H1 (cell line): ENCODE data around the gene NR0B2. TPM values are rescaled to one million over a fixed set of nuclear protein-coding genes. Genes with fewer than 3 reads are reported as not detected.

Experiments
- CTCF ChIA-PET: fragments of 300-600 bp; sonication (Branson Sonifier 250); formaldehyde crosslinking; loops from one replicate; lab custom pipeline; 2021; ENCODE audit not compliant: partially characterized antibody; lab: Charles Lee
- POLR2A ChIA-PET: fragments of 300-600 bp; sonication (Branson Sonifier 250); formaldehyde crosslinking; loops from one replicate; lab custom pipeline; 2021; ENCODE audit warnings: inconsistent platforms; ENCODE audit not compliant: partially characterized antibody; lab: Charles Lee
- DNase-seq, 2 experiments: peaks; one replicate each; pipeline versions ENCODE4 v3.0.0 to v3.0.0-alpha.2; 2010 to 2022; ENCODE audit warnings: low spot score in 2 of 2, low read depth in 1 of 2, mixed read lengths in 1 of 2
- FAIRE-seq: peaks from 2 replicates; lab custom pipeline; 2011; peaks lifted over from hg19 to GRCh38; lab: Jason Lieb, UNC
- H2AFZ ChIP-seq: 2 replicates; pipeline ENCODE4 v1.8.1; 2012; ENCODE audit warnings: low read length, inconsistent platforms
- H2AK5ac ChIP-seq: 2 replicates; pipeline ENCODE4 v1.6.1; 2013; ENCODE audit warnings: low read depth, low read length
- H2BK120ac ChIP-seq: replicated peaks from 2 replicates; pipeline ENCODE3; 2013; ENCODE audit warnings: low read depth, low read length, inconsistent platforms
- H2BK12ac ChIP-seq: 2 replicates; pipeline ENCODE4 v1.6.1; 2013; ENCODE audit warnings: low read depth, low read length
- H2BK15ac ChIP-seq: 2 replicates; pipeline ENCODE4 v1.6.1; 2013; ENCODE audit warnings: low read length
- H2BK20ac ChIP-seq: 2 replicates; pipeline ENCODE4 v1.6.1; 2013; ENCODE audit warnings: low read length
- H2BK5ac ChIP-seq: 2 replicates; pipeline ENCODE4 v1.6.1; 2013; ENCODE audit warnings: low read depth, low read length
- H3K14ac ChIP-seq: 2 replicates; pipeline ENCODE4 v1.6.1; 2013; ENCODE audit warnings: inconsistent platforms; ENCODE audit not compliant: insufficient read length
- H3K18ac ChIP-seq: 2 replicates; pipeline ENCODE4 v1.6.1; 2013; ENCODE audit warnings: low read length; ENCODE audit errors: extremely low read depth
- H3K23ac ChIP-seq: 2 replicates; pipeline ENCODE4 v1.6.1; 2013; ENCODE audit warnings: inconsistent platforms; ENCODE audit not compliant: insufficient read length
- H3K23me2 ChIP-seq: 2 replicates; pipeline ENCODE4 v1.6.1; 2013; ENCODE audit warnings: low read depth, low read length
- H3K27ac ChIP-seq: 2 replicates; pipeline ENCODE4 v1.6.1; 2011; ENCODE audit warnings: low read depth, low read length, inconsistent platforms
- H3K27me3 ChIP-seq, 4 experiments: replicated peaks in 1 of 4; 1 replicate in 1 of 4; 2 replicates in 3 of 4; pipeline versions ENCODE4 v1.6.1 to v1.8.1; 2011 to 2013; ENCODE audit warnings: low read length in 3 of 4, mild to moderate bottlenecking in 3 of 4, inconsistent platforms in 2 of 4, mixed read lengths in 2 of 4, moderate library complexity in 1 of 4; ENCODE audit not compliant: control insufficient read depth in 3 of 4, insufficient read depth in 3 of 4; ENCODE audit errors: extremely low read depth in 1 of 4
- H3K36me3 ChIP-seq, 4 experiments: 2 replicates each; pipeline versions ENCODE4 v1.6.1 to v1.8.1; 2011 to 2013; ENCODE audit warnings: mild to moderate bottlenecking in 4 of 4, low read length in 3 of 4, moderate library complexity in 2 of 4, control low read depth in 1 of 4, inconsistent platforms in 1 of 4; ENCODE audit not compliant: insufficient read depth in 4 of 4, control insufficient read depth in 2 of 4
- H3K4ac ChIP-seq: replicated peaks from 2 replicates; pipeline ENCODE3; 2013; ENCODE audit warnings: low read length, low read depth, mixed read lengths, inconsistent platforms; ENCODE audit not compliant: insufficient read length
- H3K4me1 ChIP-seq, 4 experiments: replicated peaks in 1 of 4; 1 replicate in 1 of 4; 2 replicates in 3 of 4; pipeline versions ENCODE4 v1.6.1 to v1.8.1; 2011 to 2013; ENCODE audit warnings: low read length in 3 of 4, inconsistent platforms in 2 of 4, mixed read lengths in 1 of 4; ENCODE audit not compliant: insufficient read depth in 4 of 4, control insufficient read depth in 3 of 4
- H3K4me2 ChIP-seq, 2 experiments: 2 replicates each; pipeline versions ENCODE4 v1.6.1 to v1.8.1; 2011 to 2013; ENCODE audit warnings: low read depth in 2 of 2, low read length in 2 of 2, control low read depth in 1 of 2, inconsistent platforms in 1 of 2, mild to moderate bottlenecking in 1 of 2; ENCODE audit not compliant: insufficient read depth in 1 of 2
- H3K4me3 ChIP-seq, 4 experiments: fragments of 200-600, 300-600 bp in 1 of 4; sonication (generic), shearing (Covaris generic), sonication (Bioruptor Twin) in 1 of 4; 2 replicates each; pipeline versions ENCODE4 v1.5.1 to v1.8.1; 2011 to 2016; ENCODE audit warnings: low read length in 4 of 4, low read depth in 3 of 4, control low read depth in 2 of 4, inconsistent platforms in 2 of 4, mild to moderate bottlenecking in 2 of 4, mixed read lengths in 1 of 4, moderate library complexity in 1 of 4; ENCODE audit not compliant: insufficient read depth in 2 of 4; ENCODE audit errors: extremely low read depth in 1 of 4
- H3K56ac ChIP-seq: replicated peaks from 2 replicates; pipeline ENCODE3; 2013; ENCODE audit warnings: low read depth, mild to moderate bottlenecking, mixed read lengths, low read length, inconsistent platforms; ENCODE audit not compliant: insufficient read length
- H3K79me1 ChIP-seq: 2 replicates; pipeline ENCODE4 v1.6.1; 2013; ENCODE audit warnings: low read depth, low read length, control low read depth
- H3K79me2 ChIP-seq, 2 experiments: 2 replicates each; pipeline versions ENCODE4 v1.6.1 to v1.8.1; 2012 to 2013; ENCODE audit warnings: low read length in 2 of 2, mild to moderate bottlenecking in 2 of 2, inconsistent platforms in 1 of 2; ENCODE audit not compliant: insufficient read depth in 2 of 2, control insufficient read depth in 1 of 2
- H3K9ac ChIP-seq, 4 experiments: replicated peaks in 1 of 4; 1 replicate in 1 of 4; 2 replicates in 3 of 4; pipeline versions ENCODE4 v1.6.1 to v1.8.1; 2011 to 2013; ENCODE audit warnings: low read depth in 3 of 4, low read length in 3 of 4, control low read depth in 2 of 4, mild to moderate bottlenecking in 2 of 4, moderate library complexity in 2 of 4, inconsistent platforms in 1 of 4; ENCODE audit errors: extremely low read depth in 1 of 4
- H3K9me3 ChIP-seq, 2 experiments: 2 replicates each; pipeline versions ENCODE4 v1.6.1 to v1.8.1; 2012 to 2013; ENCODE audit warnings: mild to moderate bottlenecking in 2 of 2, moderate library complexity in 2 of 2, control low read depth in 1 of 2, inconsistent platforms in 1 of 2, low read depth in 1 of 2, low read length in 1 of 2, mixed read lengths in 1 of 2; ENCODE audit not compliant: insufficient read depth in 2 of 2
- H4K20me1 ChIP-seq, 2 experiments: replicated peaks in 1 of 2; 2 replicates each; pipeline versions ENCODE3 to v1.8.1; 2011 to 2013; ENCODE audit warnings: inconsistent platforms in 2 of 2, low read length in 2 of 2, mild to moderate bottlenecking in 1 of 2; ENCODE audit not compliant: insufficient read depth in 2 of 2, control insufficient read depth in 1 of 2
- H4K5ac ChIP-seq: 2 replicates; pipeline ENCODE4 v1.6.1; 2013; ENCODE audit warnings: low read length, low read depth, mixed read lengths, inconsistent platforms; ENCODE audit not compliant: insufficient read length
- H4K8ac ChIP-seq: 2 replicates; pipeline ENCODE4 v1.8.0; 2013; ENCODE audit warnings: mild to moderate bottlenecking, moderate library complexity, low read length, inconsistent platforms; ENCODE audit not compliant: insufficient read depth; ENCODE audit errors: extremely low read depth
- H4K91ac ChIP-seq: replicated peaks from 2 replicates; pipeline ENCODE3; 2013; ENCODE audit warnings: low read length, mixed read lengths, inconsistent platforms; ENCODE audit not compliant: insufficient read length
- ATF2 ChIP-seq: IDR thresholded peaks from 2 replicates; pipeline ENCODE4 v1.6.1; 2012; ENCODE audit warnings: low read length, inconsistent platforms
- CTCF ChIP-seq, 3 experiments: IDR thresholded peaks; 1 replicate in 2 of 3; 2 replicates in 1 of 3; pipeline versions ENCODE4 v1.5.1 to v1.6.1; 2011; ENCODE audit warnings: low read length in 3 of 3, mild to moderate bottlenecking in 3 of 3, inconsistent platforms in 2 of 3, low read depth in 1 of 3, moderate library complexity in 1 of 3; ENCODE audit not compliant: insufficient read depth in 1 of 3; ENCODE audit errors: control extremely low read depth in 1 of 3
- RAD21 ChIP-seq, 2 experiments: IDR thresholded peaks in 1 of 2; conservative IDR thresholded peaks in 1 of 2; 2 replicates each; pipeline ENCODE4 v1.6.1; 2011; ENCODE audit warnings: low read depth in 2 of 2, low read length in 2 of 2, improper control_type of control experiment in 1 of 2, inconsistent platforms in 1 of 2, mild to moderate bottlenecking in 1 of 2, moderate library complexity in 1 of 2
- TAF7 ChIP-seq: optimal IDR thresholded peaks from 2 replicates; pipeline ENCODE3; 2011; ENCODE audit warnings: low read depth, mild to moderate bottlenecking, inconsistent platforms, low read length, moderate library complexity, borderline replicate concordance
- WGBS, 2 experiments: shearing (Covaris generic) in 1 of 2; methylation state at CpG; one replicate each; pipeline versions ENCODE4 v1.1.6 to v1.1.7; 2013 to 2015; ENCODE audit warnings: low lambda C conversion rate in 2 of 2, mixed read lengths in 2 of 2, inconsistent platforms in 1 of 2, low coverage in 1 of 2, missing lambda C conversion rate in 1 of 2; ENCODE audit not compliant: insufficient replicate concordance in 2 of 2, insufficient coverage in 1 of 2, insufficient read length in 1 of 2; ENCODE audit errors: extremely low coverage in 1 of 2, missing lambda C conversion rate in 1 of 2; 5-methylcytosine and 5-hydroxymethylcytosine counted together
- polyA plus RNA-seq, 7 experiments: library from polyadenylated mRNA; depleted of rRNA in 3 of 7; stranded (reverse) in 5 of 7; unstranded in 2 of 7; fragments of >200 nt in 5 of 7; fragments of 200-250 nt in 2 of 7; gene quantifications; 1 replicate in 5 of 7; 2 replicates in 1 of 7; 4 replicates in 1 of 7; pipeline versions ENCODE4 v1.2.1 to v1.2.3, GENCODE V29; 2011 to 2013; ENCODE audit warnings: missing spikeins in 2 of 7, mixed read lengths in 2 of 7
- total RNA-seq: library from RNA; stranded (reverse); fragmentation: NEBNext Ultra II Directional; extraction: Animal tissue kit (Norgen Biotek cat#: 25700); gene quantifications from 2 replicates; pipeline ENCODE4 v1.2.1, GENCODE V29; 2021

NR0B2 gene
- total and polyA plus RNA-seq, 2 of the 8 experiments (the other 6 are each of a cell fraction or from before 2014, with no cell fraction given), result not detected

GRCh38 chr1:26887125-26887524 lies 26.6 kb downstream of the NR0B2 start:
- Histone ChIP-seq H3K4ac (no peak overlapping the region), H4K5ac (no peak overlapping the region), H4K91ac (no peak overlapping the region), H3K27ac (no peak overlapping the region), H3K56ac (no peak overlapping the region), H2BK12ac (no peak overlapping the region), H3K23ac (no peak overlapping the region), H2BK120ac (no peak overlapping the region), H3K27me3 (no peaks in the 10 kb centered on the region), H3K36me3 (peaks cover 21 to 49% (median 40%) of the 10 kb centered on the region in 4 experiments), H2BK15ac (no peak overlapping the region), H3K4me2 (no peak overlapping the region), H4K20me1 (peaks cover 0 to 2% of the 10 kb centered on the region in 2 experiments), H2BK20ac (no peak overlapping the region), H3K4me3 (no peak overlapping the region), H3K79me1 (no peaks in the 10 kb centered on the region; the same call in 1 of the 2 replicates), H3K18ac (no peak overlapping the region), H2AK5ac (no peak overlapping the region), H3K14ac (no peak overlapping the region), H2AFZ (no peak overlapping the region), H4K8ac (no peak overlapping the region), H3K23me2 (peaks cover 12% of the 10 kb centered on the region; the same call in 1 of the 2 replicates), H3K9ac (no peak overlapping the region), H3K4me1 (peaks cover 0 to 8% (median 3%) of the 10 kb centered on the region in 4 experiments; a peak in 3 of 7 replicates), H3K9me3 (no peaks in the 10 kb centered on the region), H2BK5ac (no peak overlapping the region), H3K79me2 (peaks cover 0 to 12% of the 10 kb centered on the region in 2 experiments; a peak in 2 of 4 replicates)
- FAIRE-seq, result no peak
- CTCF ChIA-PET, result interaction anchor here (0.6 to 31.7 kb wide), 18 partner anchors 8 to 441 kb away, joined by 3 to 547 read pairs (median 4); partner anchors contain the start of genes GPATCH3 and SFN
- 92% methylated on average over 1 of the region's 1 CpG; no CpG with 5 or more reads in 1 of the 2 experiments for WGBS, 2 experiments
- POLR2A ChIA-PET, result interaction anchor here (0.7 to 6.5 kb wide), 8 partner anchors 10 to 86 kb away, joined by 3 to 66 read pairs (median 3); partner anchors contain the start of genes GPATCH3 and NUDC
- no peak for DNase-seq
- TF ChIP-seq TAF7 (no peak), CTCF (IDR thresholded peaks at IDR 0.05; ENCODE audit: control extremely low read depth in 1 of 3, insufficient read depth in 1 of 3, low read depth in 1 of 3, low read length in 3 of 3) (peak in 1 of 3 experiments; percentile 43; a peak in 1 of 4 replicates), ATF2 (no peak), RAD21 (IDR thresholded peaks at IDR 0.05 in 1 of 2, conservative IDR thresholded peaks at IDR 0.05 in 1 of 2; ENCODE audit: low read depth in 2 of 2, low read length in 2 of 2) (0 out of 4 replicates have a peak, but pooled peaks of 1 of the 2 experiments have one; percentile 4)
